ENCODE results near the gene ANXA3.

ANXA3 gene

DNA sequence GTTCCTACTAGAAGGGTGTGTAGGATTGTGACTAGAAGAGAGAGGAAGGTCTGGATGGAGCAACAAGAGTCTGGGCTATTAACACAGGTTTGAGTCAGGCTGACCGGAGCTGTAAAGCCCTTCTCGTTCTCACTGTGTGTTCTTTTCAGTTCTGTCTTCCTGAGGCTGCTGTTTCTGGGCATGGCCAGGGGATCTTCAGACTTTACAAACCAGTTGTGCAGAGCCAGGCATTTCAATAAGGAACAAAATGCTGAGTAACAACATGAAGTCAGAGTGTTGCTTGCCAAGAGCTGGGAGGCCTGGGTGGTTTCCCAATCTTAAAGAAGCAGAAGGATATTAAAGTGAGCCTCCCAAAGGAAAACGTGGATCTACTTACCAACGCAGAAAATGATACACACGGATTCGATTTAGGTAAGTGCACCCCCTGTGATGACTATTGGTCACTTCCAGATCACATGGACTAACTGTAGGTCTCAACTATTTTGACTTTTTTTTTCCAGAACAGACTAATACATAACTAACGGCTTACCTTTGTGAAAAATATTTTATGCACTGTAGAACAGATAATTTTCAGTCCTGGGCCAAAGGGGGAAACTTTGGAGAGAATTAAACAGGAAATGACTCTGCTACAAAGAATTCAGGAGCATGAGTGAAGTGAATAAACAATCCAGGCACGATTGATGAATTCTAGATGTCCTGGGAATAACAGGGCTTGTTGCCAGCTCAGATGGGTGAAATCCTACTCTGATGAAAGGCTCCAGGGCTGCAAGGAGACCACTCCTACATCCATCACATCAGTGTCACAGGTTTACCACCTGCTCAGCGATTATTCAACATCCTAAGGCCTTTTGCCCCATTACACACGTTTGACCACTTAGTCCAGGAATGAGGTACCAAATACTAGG, 94.5 kb downstream of the ANXA3 start:
- peak; percentile 67 for DNase-seq

DNA sequence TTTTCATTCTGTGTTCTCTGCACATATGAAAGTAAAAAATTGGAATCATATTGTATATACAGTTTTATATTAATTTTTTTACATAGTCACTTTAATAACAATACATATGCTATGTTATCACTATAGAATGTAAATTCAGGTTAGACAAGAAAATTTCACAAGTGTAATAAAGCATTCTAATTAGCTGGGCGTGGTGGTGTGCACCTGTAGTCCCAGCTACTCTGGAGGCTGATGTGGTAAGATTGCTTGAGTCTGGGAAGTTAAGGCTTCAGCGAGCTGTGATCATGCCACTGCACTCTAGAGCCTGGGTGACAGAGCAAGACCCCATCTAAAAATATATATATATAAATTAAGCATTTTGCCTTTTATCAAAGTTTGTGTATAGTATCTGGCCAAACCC, 95.7 kb downstream of the ANXA3 start:
- DNase-seq: no peak

DNA sequence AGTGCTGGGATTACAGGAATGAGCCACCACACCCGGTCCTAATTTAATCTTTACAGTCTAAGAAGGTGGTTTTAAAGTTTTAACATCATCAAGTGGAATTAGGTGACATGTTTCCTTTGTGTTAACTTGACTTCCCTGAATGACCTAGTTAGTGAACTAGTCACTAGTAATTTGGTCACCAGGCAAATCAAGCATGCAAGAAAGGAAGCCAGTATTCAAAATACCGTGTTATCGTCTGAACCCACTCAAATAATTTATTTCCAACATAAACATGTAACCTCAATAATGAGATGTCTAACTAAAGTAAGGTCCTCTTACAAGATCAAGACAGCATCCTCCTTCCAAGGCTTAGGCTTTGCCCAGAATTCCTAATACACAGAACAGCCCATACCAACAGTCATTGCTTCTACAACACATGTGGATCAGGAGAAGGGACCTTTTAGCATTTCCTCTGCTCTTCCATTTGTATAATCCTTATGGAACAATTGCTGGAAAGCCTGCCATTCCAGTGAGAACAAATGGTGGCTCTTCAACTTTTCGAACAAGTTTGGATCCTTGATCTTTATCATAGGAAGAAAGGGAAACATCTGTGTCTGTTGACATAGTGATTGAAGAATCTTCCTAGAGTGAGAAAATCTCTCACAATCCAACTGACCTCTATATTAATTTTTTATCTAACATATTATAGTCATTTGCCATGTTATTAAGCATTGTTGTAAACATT, 97.2 kb downstream of the ANXA3 start:
- DNase-seq: no peak

DNA sequence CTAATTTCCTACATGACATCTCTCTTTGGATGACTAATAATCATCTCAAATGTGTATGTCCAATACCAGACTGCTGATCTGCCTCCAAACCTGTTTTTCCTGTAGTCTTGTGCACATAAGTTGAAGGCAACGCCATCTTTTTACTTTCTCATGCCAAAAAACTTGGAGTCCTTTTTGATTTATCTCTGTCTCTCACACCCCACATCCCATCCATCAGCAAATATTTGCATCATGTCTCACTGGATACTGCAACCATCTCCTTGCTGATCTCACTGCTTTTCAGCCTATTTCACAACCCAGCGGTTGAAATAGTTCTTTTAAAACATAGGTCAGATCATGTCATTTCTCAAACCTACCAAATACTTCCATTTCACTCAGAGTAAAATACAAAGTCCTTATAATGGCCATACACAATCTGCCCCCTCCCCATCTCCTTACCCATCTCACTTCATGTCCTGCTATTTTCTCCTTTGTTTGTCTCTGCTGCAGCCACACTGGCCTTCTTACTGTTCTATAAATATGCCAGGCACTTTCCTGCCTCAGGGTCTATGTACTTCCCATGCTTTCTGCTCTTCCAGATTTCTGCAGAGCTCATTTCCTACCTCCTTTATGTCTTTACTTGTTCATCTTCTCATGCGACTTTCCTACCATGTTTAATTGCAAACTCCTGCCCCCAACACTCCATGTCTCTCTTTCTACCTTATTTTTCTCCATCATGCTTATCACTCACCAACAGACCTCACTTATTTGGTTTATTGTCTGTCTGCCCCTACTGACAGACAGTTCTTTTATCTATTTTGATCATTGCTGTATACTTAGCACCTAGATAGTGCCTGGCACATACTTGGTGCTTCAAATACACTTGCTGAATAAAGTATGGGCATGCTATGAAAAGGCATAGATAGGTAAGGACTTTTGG, 98.8 kb downstream of the ANXA3 start:
- DNase-seq: no peak

DNA sequence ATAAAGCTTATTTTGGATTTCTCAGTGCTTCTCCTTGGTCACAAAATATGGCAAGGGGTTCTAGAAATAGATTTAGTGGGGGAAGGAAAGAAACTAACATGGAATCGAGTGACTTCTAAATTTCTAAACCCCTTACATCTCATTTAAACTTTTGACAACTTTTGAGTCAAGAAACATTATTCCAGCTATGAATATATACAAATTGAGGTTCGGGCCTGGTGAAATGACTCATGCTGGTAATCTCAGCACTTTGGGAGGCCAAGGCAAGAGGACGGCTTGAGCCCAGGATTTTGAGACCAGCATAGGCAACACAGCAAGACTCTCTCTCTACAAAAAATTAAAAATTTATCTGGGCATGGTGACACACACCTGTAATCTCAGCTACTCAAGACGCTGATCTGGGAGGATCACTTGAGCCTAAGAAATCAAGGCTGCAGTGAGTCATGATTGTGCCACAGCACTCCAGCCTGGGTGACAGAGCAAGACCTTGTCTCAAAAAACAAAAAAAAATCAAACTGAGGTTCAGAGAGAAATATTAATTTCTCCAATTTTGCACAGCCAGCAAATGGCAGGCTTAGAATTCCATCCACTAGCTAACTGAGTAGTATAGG, 99.8 kb downstream of the ANXA3 start:
- DNase-seq: no peak

DNA sequence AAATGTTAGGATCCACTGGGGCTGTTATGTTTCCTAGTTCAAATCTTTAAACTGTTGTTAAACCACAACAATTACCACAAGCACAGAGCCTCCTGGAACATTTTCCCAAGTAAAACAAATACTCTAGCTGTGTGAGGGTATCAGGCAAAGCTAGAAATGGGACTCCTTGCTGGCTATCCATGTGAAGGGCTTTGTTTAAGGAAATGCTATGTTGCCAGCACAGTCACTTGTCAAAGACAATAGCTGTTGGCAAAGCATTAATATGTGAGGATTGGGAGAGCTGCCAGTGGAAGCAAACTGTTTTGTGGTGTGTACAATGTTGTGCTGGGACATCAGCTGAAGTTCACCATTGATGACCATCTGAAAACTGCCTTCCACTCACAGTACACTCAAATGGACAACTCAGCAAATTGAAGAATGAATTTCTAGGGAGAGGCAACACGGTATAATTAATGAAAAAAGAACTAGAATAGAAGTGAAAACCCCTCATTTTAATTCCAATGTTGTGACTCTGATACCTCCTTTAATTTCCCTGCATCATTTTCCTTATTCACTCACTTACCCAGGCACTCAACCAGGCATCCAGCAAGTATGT, 100.8 kb downstream of the ANXA3 start:
- DNase-seq: peak; percentile 56

DNA sequence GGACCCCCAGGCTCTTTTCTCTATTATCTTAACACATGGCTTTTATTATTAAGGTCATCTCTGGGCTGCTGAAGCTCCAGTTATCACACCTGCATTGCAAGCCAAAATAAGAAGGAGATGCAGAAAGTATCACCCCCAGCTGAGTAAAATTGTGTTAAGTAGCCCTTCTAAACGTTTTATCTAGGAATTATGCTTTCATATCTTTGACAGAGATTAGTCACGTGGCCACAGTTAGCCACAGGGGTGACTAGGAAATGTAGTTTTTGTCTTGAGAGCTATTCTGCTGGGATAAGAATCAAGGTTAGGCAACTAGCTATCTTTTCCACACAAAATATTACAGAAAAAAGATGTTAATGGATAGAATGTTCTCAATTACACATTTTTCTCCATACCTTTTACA, 102.1 kb downstream of the ANXA3 start:
- peak; percentile 45 for DNase-seq

DNA sequence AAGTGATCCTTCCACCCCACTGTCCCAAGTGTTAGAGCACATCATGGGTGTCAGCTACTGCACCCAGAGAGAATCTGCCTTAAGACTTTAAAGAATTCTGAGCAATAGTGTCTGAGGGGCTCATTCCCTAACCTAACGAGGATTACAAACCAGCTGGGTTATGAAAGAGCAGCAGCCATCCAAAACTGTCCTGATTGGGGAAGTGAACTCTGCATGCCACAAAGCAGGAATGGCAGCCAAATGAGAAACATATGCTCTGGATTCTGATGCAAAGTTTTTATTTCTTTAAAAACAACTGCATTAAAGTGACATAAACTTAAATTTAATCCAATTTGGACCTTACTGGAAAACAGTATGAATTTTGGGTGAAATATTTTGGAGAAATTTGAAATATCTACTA, 103.2 kb downstream of the ANXA3 start:
- no peak for DNase-seq

DNA sequence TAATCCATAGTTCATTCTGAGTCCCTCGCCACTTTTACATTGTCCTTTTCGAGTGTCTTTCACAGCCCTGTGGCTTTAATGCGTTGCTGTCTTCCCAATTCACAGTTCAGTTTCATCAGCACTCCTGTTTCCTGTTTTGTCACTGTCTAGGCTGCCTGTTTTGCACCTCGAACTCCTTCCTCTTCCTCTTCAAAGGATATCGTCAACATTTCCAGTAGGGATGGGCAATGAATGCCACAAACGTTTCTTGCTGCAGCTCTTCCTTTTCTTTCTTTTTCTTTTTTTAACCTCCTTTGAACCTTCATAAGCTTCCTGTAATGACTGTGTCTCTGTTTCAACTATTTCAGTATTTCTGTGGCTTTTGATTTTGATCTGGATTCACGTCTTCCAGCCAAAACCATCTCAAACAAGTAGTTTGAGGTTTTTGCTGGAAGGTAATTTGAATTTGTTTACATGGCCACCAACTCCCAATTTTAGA, 105.4 kb downstream of the ANXA3 start:
- no peak for DNase-seq

DNA sequence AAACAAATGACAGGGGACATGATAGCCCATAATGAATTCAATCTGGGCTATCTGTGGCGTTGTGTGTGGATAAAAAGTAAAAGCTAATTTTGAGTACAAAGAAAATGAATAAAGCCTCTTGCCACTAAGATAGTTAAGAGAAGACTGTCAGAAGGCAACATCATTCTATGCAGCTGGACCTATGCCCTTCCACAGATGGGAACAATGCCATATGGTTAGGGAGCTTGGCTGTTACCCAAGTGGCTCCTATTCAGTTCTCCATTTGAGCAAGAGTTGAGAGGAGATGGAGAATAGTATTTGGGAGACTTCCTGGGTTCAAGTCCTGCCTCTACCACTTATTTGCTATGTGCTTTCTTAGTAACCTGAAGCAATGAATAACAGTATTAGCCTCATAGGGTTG, 107.7 kb downstream of the ANXA3 start:
- peak; percentile 62 for DNase-seq

DNA sequence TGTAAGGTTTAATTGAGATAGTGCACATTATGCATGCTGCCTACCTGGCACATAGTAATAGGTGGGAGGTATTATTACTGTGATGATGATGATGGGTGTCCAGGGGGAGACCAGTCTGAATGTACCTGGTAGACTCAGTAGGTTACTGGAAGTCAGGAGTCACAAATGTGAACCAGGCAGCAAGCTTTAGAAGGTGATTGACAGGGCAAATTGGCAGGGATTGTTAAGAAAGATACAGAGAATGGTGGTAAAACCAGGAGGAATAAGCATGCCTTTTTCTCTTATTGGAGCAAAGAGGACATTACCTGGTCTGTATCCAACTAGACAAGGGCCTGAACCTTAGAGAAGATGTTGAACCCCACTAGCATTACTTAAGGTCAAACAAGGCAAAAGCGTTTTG, 108.1 kb downstream of the ANXA3 start:
- DNase-seq: no peak

Data from NCI-H69 (cell line).